DND-41 (cell line): ENCODE results near the gene SPINK6.

Experiments
- ATAC-seq: fragments of 200-7000 bp; cut with Tn5 transposase; 3 replicates; pipeline ENCODE4 v1.9.1; 2021; ENCODE audit warnings: low read depth; ENCODE audit not compliant: insufficient read depth
- DNase-seq: peaks from one replicate; pipeline ENCODE4 v3.0.0-alpha.2; 2020
- H2AFZ ChIP-seq: 2 replicates; pipeline ENCODE4 v1.6.0; 2012; ENCODE audit warnings: low read depth, low read length
- H3K27ac ChIP-seq: 2 replicates; pipeline ENCODE4 v1.5.1; 2012; ENCODE audit warnings: low read length, inconsistent platforms
- H3K27me3 ChIP-seq: fragments of 200-600 bp; sonication (generic); 2 replicates; pipeline ENCODE4 v1.6.0; 2012; ENCODE audit warnings: low read length, mild to moderate bottlenecking, inconsistent platforms; ENCODE audit not compliant: insufficient read depth, poor library complexity
- H3K36me3 ChIP-seq: 2 replicates; pipeline ENCODE4 v1.5.1; 2012; ENCODE audit warnings: low read length, inconsistent platforms; ENCODE audit not compliant: insufficient read depth
- H3K4me1 ChIP-seq: 2 replicates; pipeline ENCODE4 v1.5.1; 2012; ENCODE audit warnings: mild to moderate bottlenecking, low read length; ENCODE audit not compliant: insufficient read depth
- H3K4me2 ChIP-seq: 2 replicates; pipeline ENCODE4 v1.6.0; 2012; ENCODE audit warnings: mild to moderate bottlenecking, moderate library complexity, low read length, inconsistent platforms; ENCODE audit not compliant: insufficient read depth
- H3K4me3 ChIP-seq, 2 experiments: fragments of 200-600 bp in 1 of 2; shearing (Covaris generic) in 1 of 2; 2 replicates each; pipeline ENCODE4 v1.5.1; 2012 to 2016; ENCODE audit warnings: inconsistent platforms in 2 of 2, low read length in 2 of 2, mild to moderate bottlenecking in 2 of 2, low read depth in 1 of 2, moderate library complexity in 1 of 2
- H3K79me2 ChIP-seq: 2 replicates; pipeline ENCODE4 v1.6.0; 2012; ENCODE audit warnings: low read length, inconsistent platforms; ENCODE audit not compliant: insufficient read depth
- H3K9ac ChIP-seq: 2 replicates; pipeline ENCODE4 v1.6.0; 2012; ENCODE audit warnings: low read depth, mild to moderate bottlenecking, inconsistent platforms, low read length, moderate library complexity
- H3K9me3 ChIP-seq: 2 replicates; pipeline ENCODE4 v1.5.1; 2012; ENCODE audit warnings: low read length, moderate library complexity, mild to moderate bottlenecking, inconsistent platforms; ENCODE audit not compliant: insufficient read depth, severe bottlenecking
- H4K20me1 ChIP-seq: 2 replicates; pipeline ENCODE4 v1.6.0; 2012; ENCODE audit warnings: low read length; ENCODE audit not compliant: insufficient read depth
- CTCF ChIP-seq: IDR thresholded peaks from 2 replicates; pipeline ENCODE4 v1.5.1; 2012; ENCODE audit warnings: borderline replicate concordance, low read length, moderate library complexity, mild to moderate bottlenecking; ENCODE audit not compliant: poor library complexity, severe bottlenecking; ENCODE audit errors: extremely low read depth
- EZH2 ChIP-seq: IDR thresholded peaks from 3 replicates; pipeline ENCODE4 v1.6.1; 2012; ENCODE audit warnings: borderline replicate concordance, low read depth, mild to moderate bottlenecking, moderate library complexity, low read length, inconsistent platforms; ENCODE audit not compliant: severe bottlenecking

The SPINK6 gene

GRCh38 chr5:148205044-148205806 is 2.4 kb downstream of the SPINK6 start:
- ATAC-seq (no peak), DNase-seq (no peak)
- Histone ChIP-seq H3K4me2 (no peak overlapping the region), H4K20me1 (no peaks in the 10 kb centered on the region), H3K4me3 (no peak overlapping the region), H2AFZ (no peak overlapping the region), H3K9me3 (no peaks in the 10 kb centered on the region), H3K27me3 (no peaks in the 10 kb centered on the region), H3K4me1 (no peaks in the 10 kb centered on the region), H3K79me2 (no peaks in the 10 kb centered on the region), H3K27ac (no peak overlapping the region), H3K36me3 (no peaks in the 10 kb centered on the region), H3K9ac (no peak overlapping the region)
- TF ChIP-seq EZH2: no peak
- no peak for TF ChIP-seq CTCF

- Histone ChIP-seq H3K4me1 (no peaks in the 10 kb centered on the region), H3K9ac (no peak overlapping the region), H3K79me2 (no peaks in the 10 kb centered on the region), H3K4me2 (no peak overlapping the region), H3K27me3 (no peaks in the 10 kb centered on the region), H4K20me1 (no peaks in the 10 kb centered on the region), H3K27ac (no peak overlapping the region), H2AFZ (no peak overlapping the region), H3K36me3 (no peaks in the 10 kb centered on the region), H3K9me3 (no peaks in the 10 kb centered on the region), H3K4me3 (no peak overlapping the region)
- ATAC-seq (no peak), DNase-seq (no peak)
- TF ChIP-seq CTCF (no peak), EZH2 (no peak)
Observed at GRCh38 chr5:148205865-148206264, 3.0 kb downstream of the SPINK6 start.

- TF ChIP-seq EZH2: no peak
- DNase-seq: no peak
- ATAC-seq: no peak
- H3K79me2 ChIP-seq: no peaks in the 10 kb centered on the region
- no peaks in the 10 kb centered on the region for H3K9me3 ChIP-seq
- no peak overlapping the region for H3K9ac ChIP-seq
- H3K36me3 ChIP-seq: no peaks in the 10 kb centered on the region
- H2AFZ ChIP-seq: no peak overlapping the region
- H3K4me3 ChIP-seq: no peak overlapping the region
- no peaks in the 10 kb centered on the region for H3K4me1 ChIP-seq
- H4K20me1 ChIP-seq: no peaks in the 10 kb centered on the region
- H3K27me3 ChIP-seq: no peaks in the 10 kb centered on the region
- no peak overlapping the region for H3K27ac ChIP-seq
- H3K4me2 ChIP-seq: no peak overlapping the region
Observed at GRCh38 chr5:148206620-148207019, 3.8 kb downstream of the SPINK6 start.

- DNase-seq (no peak), ATAC-seq (no peak)
- H3K27me3 ChIP-seq: no peaks in the 10 kb centered on the region
- H2AFZ ChIP-seq: no peak overlapping the region
- H3K9me3 ChIP-seq: no peaks in the 10 kb centered on the region
- no peaks in the 10 kb centered on the region for H3K36me3 ChIP-seq
- no peaks in the 10 kb centered on the region for H3K79me2 ChIP-seq
- H3K4me2 ChIP-seq: no peak overlapping the region
- no peak overlapping the region for H3K27ac ChIP-seq
- H4K20me1 ChIP-seq: no peaks in the 10 kb centered on the region
- H3K4me3 ChIP-seq: no peak overlapping the region
- H3K4me1 ChIP-seq: no peaks in the 10 kb centered on the region
- TF ChIP-seq EZH2 (no peak), CTCF (no peak)
- no peak overlapping the region for H3K9ac ChIP-seq
Observed at GRCh38 chr5:148208226-148208625, 5.4 kb downstream of the SPINK6 start.
